Hepatocyte (in vitro differentiated cells): Measurements from ENCODE around the gene TMIGD3. TPM values are rescaled to one million over a fixed set of nuclear protein-coding genes. Genes with fewer than 3 reads are reported as not detected.

Experiments used
- DNase-seq: peaks from one replicate; pipeline ENCODE4 v3.0.0-alpha.2; 2016; ENCODE audit warnings: low spot score
- H2AFZ ChIP-seq: fragments of 200-600 bp; sonication (generic); 2 replicates; pipeline ENCODE4 v1.6.0; 2016; ENCODE audit warnings: antibody characterized with exemption, mild to moderate bottlenecking
- H3K27ac ChIP-seq: fragments of 200-600 bp; sonication (generic); 2 replicates; pipeline ENCODE4 v1.5.1; 2016; ENCODE audit warnings: mild to moderate bottlenecking
- H3K27me3 ChIP-seq: fragments of 200-600 bp; sonication (generic); 2 replicates; pipeline ENCODE4 v1.6.1; 2016
- H3K36me3 ChIP-seq: fragments of 200-600 bp; sonication (generic); replicated peaks from 2 replicates; pipeline ENCODE4 v1.5.1; 2016; ENCODE audit warnings: low read depth; ENCODE audit not compliant: insufficient read depth
- H3K4me1 ChIP-seq: fragments of 200-600 bp; sonication (generic); 2 replicates; pipeline ENCODE4 v1.5.1; 2016; ENCODE audit warnings: mild to moderate bottlenecking, moderate library complexity; ENCODE audit not compliant: insufficient read depth
- H3K4me2 ChIP-seq: fragments of 200-600 bp; sonication (generic); 2 replicates; pipeline ENCODE4 v1.6.0; 2016
- H3K4me3 ChIP-seq: fragments of 200-600 bp; sonication (generic); 2 replicates; pipeline ENCODE4 v1.5.1; 2016; ENCODE audit warnings: mild to moderate bottlenecking
- H3K79me2 ChIP-seq: fragments of 200-600 bp; sonication (generic); 2 replicates; pipeline ENCODE4 v1.6.0; 2017; ENCODE audit warnings: mild to moderate bottlenecking
- H3K9me2 ChIP-seq: fragments of 200-600 bp; sonication (generic); replicated peaks from 2 replicates; pipeline ENCODE4 v1.6.0; 2017; ENCODE audit warnings: mild to moderate bottlenecking; ENCODE audit not compliant: insufficient read depth
- H3K9me3 ChIP-seq: fragments of 200-600 bp; sonication (generic); 2 replicates; pipeline ENCODE4 v1.5.1; 2016; ENCODE audit warnings: low read depth, mild to moderate bottlenecking
- H4K20me1 ChIP-seq: fragments of 200-600 bp; sonication (generic); 2 replicates; pipeline ENCODE4 v1.6.0; 2016; ENCODE audit warnings: mild to moderate bottlenecking; ENCODE audit not compliant: insufficient read depth, poor library complexity, severe bottlenecking
- CTCF ChIP-seq: fragments of 200-600 bp; sonication (generic); IDR thresholded peaks from 2 replicates; pipeline ENCODE4 v1.5.1; 2016; ENCODE audit warnings: antibody characterized with exemption, mild to moderate bottlenecking; ENCODE audit not compliant: poor library complexity
- EZH2 ChIP-seq: fragments of 200-600 bp; sonication (generic); IDR thresholded peaks from 2 replicates; pipeline ENCODE4 v1.6.1; 2016; ENCODE audit warnings: antibody characterized with exemption, mild to moderate bottlenecking, borderline replicate concordance
- EZH2phosphoT487 ChIP-seq: fragments of 200-600 bp; sonication (generic); IDR thresholded peaks from one replicate; pipeline ENCODE4 v1.6.1; 2018; ENCODE audit warnings: antibody characterized with exemption, mild to moderate bottlenecking, low read depth, moderate library complexity; ENCODE audit not compliant: unreplicated experiment, severe bottlenecking
- WGBS: methylation state at CpG from one replicate; pipeline ENCODE4 v1.1.6; 2016; ENCODE audit warnings: low lambda C conversion rate; ENCODE audit errors: missing lambda C conversion rate; 5-methylcytosine and 5-hydroxymethylcytosine counted together
- polyA plus RNA-seq: library from polyadenylated mRNA; unstranded; fragments of >200 nt; fragmentation: Nextera tagmentation; extraction: Ambion mirVana; gene quantifications from 2 replicates; pipeline ENCODE4 v1.2.1, GENCODE V29; 2016
- total RNA-seq: library from RNA; depleted of rRNA; stranded (reverse); fragments of >200 nt; gene quantifications from 2 replicates; pipeline ENCODE4 v1.2.3, GENCODE V29; 2014

The TMIGD3 gene
- total and polyA plus RNA-seq, 2 experiments from 2014 or later: 5.2 to 6.5 TPM

GRCh38 chr1:111465754-111466153, 37.7 kb downstream of the TMIGD3 start:
- H4K20me1 ChIP-seq: no peaks in the 10 kb centered on the region
- no peaks in the 10 kb centered on the region for H3K27me3 ChIP-seq
- no peak overlapping the region for H3K27ac ChIP-seq
- no peak overlapping the region for H2AFZ ChIP-seq
- TF ChIP-seq EZH2phosphoT487: no peak
- TF ChIP-seq EZH2: no peak
- no peak for TF ChIP-seq CTCF
- no peaks in the 10 kb centered on the region for H3K9me3 ChIP-seq
- H3K4me3 ChIP-seq: no peak overlapping the region
- peaks cover 6% of the 10 kb centered on the region for H3K4me1 ChIP-seq
- no peaks in the 10 kb centered on the region for H3K9me2 ChIP-seq
- no peak for DNase-seq
- 100% methylated on average over 2 of the region's 2 CpGs for WGBS
- H3K36me3 ChIP-seq: no peaks in the 10 kb centered on the region
- H3K4me2 ChIP-seq: no peak overlapping the region
- no peaks in the 10 kb centered on the region for H3K79me2 ChIP-seq

- H3K36me3 ChIP-seq: no peaks in the 10 kb centered on the region
- TF ChIP-seq EZH2 (no peak), CTCF (no peak), EZH2phosphoT487 (no peak)
- DNase-seq: no peak
- no peaks in the 10 kb centered on the region for H3K9me3 ChIP-seq
- 76% methylated on average over 4 of the region's 4 CpGs for WGBS
- no peaks in the 10 kb centered on the region for H3K9me2 ChIP-seq
- peak overlapping the region; percentile 23 for H3K4me2 ChIP-seq
- H3K4me1 ChIP-seq: peaks cover 6% of the 10 kb centered on the region
- H3K79me2 ChIP-seq: no peaks in the 10 kb centered on the region
- no peak overlapping the region for H2AFZ ChIP-seq
- no peaks in the 10 kb centered on the region for H3K27me3 ChIP-seq
- no peak overlapping the region for H3K4me3 ChIP-seq
- no peaks in the 10 kb centered on the region for H4K20me1 ChIP-seq
- H3K27ac ChIP-seq: peak overlapping the region; percentile 49
These were observed 40.3 kb downstream of the TMIGD3 start for GRCh38 chr1:111463029-111463683.

DNA sequence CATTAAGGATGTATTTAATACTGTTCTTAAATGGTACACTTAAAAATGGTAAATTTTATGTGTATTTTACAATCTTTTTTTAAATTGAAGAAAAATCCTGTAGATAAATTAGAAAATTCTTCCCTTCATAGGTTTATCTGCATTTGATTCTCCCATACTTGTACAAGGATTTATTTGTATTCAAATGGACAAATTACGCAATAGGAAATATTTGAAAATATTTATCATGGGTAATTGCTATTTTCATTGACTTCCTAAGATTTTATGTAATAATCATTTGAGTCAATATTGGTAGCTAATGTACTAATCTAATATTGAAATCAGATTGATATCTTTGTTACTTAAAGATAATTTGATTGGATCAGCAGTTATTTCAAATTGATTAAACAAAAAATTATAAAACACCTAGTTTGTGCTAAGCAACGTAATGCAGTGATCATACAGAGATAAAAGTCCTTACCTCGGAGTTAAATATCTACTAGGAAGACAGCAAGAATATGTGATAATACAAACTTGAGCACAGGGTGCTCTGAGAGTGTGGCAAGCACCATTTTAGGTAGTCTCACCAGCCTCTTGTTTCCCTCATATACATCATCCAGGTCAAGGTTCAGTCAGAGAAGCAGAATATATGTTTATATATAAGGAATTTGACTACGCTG, 40.9 kb downstream of the TMIGD3 start:
- no peaks in the 10 kb centered on the region for H3K27me3 ChIP-seq
- TF ChIP-seq EZH2phosphoT487: no peak
- no peak for TF ChIP-seq CTCF
- no peak overlapping the region for H3K4me3 ChIP-seq
- no peaks in the 10 kb centered on the region for H4K20me1 ChIP-seq
- no peak overlapping the region for H2AFZ ChIP-seq
- DNase-seq: no peak
- no peaks in the 10 kb centered on the region for H3K36me3 ChIP-seq
- H3K4me2 ChIP-seq: peak overlapping the region; percentile 23
- peak overlapping the region; percentile 49 for H3K27ac ChIP-seq
- no peaks in the 10 kb centered on the region for H3K9me2 ChIP-seq
- 74% methylated on average over 4 of the region's 4 CpGs for WGBS
- no peaks in the 10 kb centered on the region for H3K9me3 ChIP-seq
- H3K79me2 ChIP-seq: no peaks in the 10 kb centered on the region
- H3K4me1 ChIP-seq: peaks cover 6% of the 10 kb centered on the region
